ENCODE data around the gene TSC2. TPM values are rescaled to one million over a fixed set of nuclear protein-coding genes. Genes with fewer than 3 reads are reported as not detected.

The TSC2 gene
- total and polyA plus RNA-seq, 2 donors (not counting 3 experiments of a cell fraction or from before 2014, with no cell fraction given): 87.9 to 144 TPM

DNA sequence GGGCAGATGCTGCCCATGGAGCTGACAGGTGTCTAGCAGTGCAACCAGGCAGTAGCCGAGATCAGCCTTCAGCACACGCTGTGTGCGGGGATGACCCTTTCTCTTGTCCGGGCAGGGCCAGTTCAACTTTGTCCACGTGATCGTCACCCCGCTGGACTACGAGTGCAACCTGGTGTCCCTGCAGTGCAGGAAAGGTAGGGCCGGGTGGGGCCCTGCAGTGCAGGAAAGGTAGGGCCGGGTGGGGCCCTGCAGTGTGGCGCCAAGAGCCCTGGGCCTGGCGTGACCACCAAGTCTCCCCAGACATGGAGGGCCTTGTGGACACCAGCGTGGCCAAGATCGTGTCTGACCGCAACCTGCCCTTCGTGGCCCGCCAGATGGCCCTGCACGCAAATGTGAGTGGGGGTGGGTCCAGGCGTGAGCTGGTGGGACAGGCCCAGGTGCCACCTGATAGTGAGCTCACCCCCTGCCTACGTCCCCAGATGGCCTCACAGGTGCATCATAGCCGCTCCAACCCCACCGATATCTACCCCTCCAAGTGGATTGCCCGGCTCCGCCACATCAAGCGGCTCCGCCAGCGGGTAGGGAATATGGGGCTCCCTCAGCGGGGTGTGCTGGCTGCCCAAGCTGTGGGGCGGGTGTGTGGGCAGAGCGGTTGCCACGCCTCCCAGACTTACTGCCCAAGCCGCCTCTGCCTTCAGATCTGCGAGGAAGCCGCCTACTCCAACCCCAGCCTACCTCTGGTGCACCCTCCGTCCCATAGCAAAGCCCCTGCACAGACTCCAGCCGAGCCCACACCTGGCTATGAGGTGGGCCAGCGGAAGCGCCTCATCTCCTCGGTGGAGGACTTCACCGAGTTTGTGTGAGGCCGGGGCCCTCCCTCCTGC is 40.2 kb downstream of the TSC2 start:
- DNase-seq (ENCODE audit: low read depth, low spot score): no peak
- Histone ChIP-seq H3K27ac (ENCODE audit: insufficient read depth, low read depth, low read length) (no peak overlapping the region), H3K4me2 (ENCODE audit: insufficient read depth, low read length) (no peak overlapping the region), H2AFZ (ENCODE audit: low read depth, low read length) (no peak overlapping the region), H4K20me1 (replicated peaks; ENCODE audit: control insufficient read depth, extremely low read depth, insufficient read depth, low read length) (no peaks in the 10 kb centered on the region), H3K9ac (replicated peaks; ENCODE audit: extremely low read depth, insufficient read depth, low read length) (no peak overlapping the region), H3K36me3 (ENCODE audit: control insufficient read depth in 2 of 2, extremely low read depth in 1 of 2, insufficient read depth in 2 of 2, low read length in 2 of 2) (peaks cover 0 to 34% of the 10 kb centered on the region in 2 experiments), H3K4me1 (ENCODE audit: control insufficient read depth, extremely low read depth, insufficient read depth, low read length) (peaks cover 5% of the 10 kb centered on the region), H3K79me2 (ENCODE audit: control insufficient read depth, insufficient read depth, low read length) (no peaks in the 10 kb centered on the region), H3K27me3 (ENCODE audit: control insufficient read depth in 2 of 2, insufficient read depth in 2 of 2, low read length in 2 of 2) (no peaks in the 10 kb centered on the region), H3K4me3 (replicated peaks in 1 of 3; ENCODE audit: insufficient read depth in 1 of 3, low read depth in 1 of 3, low read length in 3 of 3) (no peak overlapping the region), H3K9me3 (replicated peaks; ENCODE audit: control insufficient read depth, insufficient read depth, low read length) (no peaks in the 10 kb centered on the region), H3K9me1 (replicated peaks; ENCODE audit: control insufficient read depth, extremely low read depth, insufficient read depth, low read length) (no peaks in the 10 kb centered on the region)
- TSS peak; percentile 79 for BruUV-seq (replicated peaks)
- TF ChIP-seq GATA2 (IDR thresholded peaks at IDR 0.05; ENCODE audit: insufficient read depth, insufficient read length, low read depth, low read length) (no peak), POLR2A (IDR thresholded peaks at IDR 0.05; ENCODE audit: low read depth, low read length) (no peak), JUN (IDR thresholded peaks at IDR 0.05; ENCODE audit: borderline replicate concordance, insufficient read depth, insufficient read length, low read depth) (no peak), EZH2 (IDR thresholded peaks at IDR 0.05; ENCODE audit: borderline replicate concordance, low read depth, low read length, severe bottlenecking) (no peak), FOS (IDR thresholded peaks at IDR 0.05; ENCODE audit: borderline replicate concordance, insufficient read depth, low read length) (no peak), MAX (IDR thresholded peaks at IDR 0.05; ENCODE audit: insufficient read depth, insufficient read length) (no peak), MYC (IDR thresholded peaks at IDR 0.05; ENCODE audit: low read depth, low read length) (no peak), POLR2AphosphoS5 (IDR thresholded peaks at IDR 0.05; ENCODE audit: insufficient read depth, low read depth, low read length) (no peak)
- TF ChIP-seq, protein P1, sequence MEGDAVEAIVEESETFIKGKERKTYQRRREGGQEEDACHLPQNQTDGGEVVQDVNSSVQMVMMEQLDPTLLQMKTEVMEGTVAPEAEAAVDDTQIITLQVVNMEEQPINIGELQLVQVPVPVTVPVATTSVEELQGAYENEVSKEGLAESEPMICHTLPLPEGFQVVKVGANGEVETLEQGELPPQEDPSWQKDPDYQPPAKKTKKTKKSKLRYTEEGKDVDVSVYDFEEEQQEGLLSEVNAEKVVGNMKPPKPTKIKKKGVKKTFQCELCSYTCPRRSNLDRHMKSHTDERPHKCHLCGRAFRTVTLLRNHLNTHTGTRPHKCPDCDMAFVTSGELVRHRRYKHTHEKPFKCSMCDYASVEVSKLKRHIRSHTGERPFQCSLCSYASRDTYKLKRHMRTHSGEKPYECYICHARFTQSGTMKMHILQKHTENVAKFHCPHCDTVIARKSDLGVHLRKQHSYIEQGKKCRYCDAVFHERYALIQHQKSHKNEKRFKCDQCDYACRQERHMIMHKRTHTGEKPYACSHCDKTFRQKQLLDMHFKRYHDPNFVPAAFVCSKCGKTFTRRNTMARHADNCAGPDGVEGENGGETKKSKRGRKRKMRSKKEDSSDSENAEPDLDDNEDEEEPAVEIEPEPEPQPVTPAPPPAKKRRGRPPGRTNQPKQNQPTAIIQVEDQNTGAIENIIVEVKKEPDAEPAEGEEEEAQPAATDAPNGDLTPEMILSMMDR (IDR thresholded peaks at IDR 0.05; ENCODE audit: extremely low read depth in 1 of 2, insufficient read depth in 1 of 2, low read depth in 1 of 2, low read length in 2 of 2): no peak
- POLR2A ChIA-PET: no interaction called here
- intact Hi-C loops (cut with micrococcal nuclease) (no loop called here), dilution Hi-C loops (cut with MboI; ENCODE audit: extremely low pct_ligation_motif_present, low sequenced_read_pairs) (no loop called here)
- CTCF ChIA-PET: interaction anchor here (1.2 to 1.8 kb wide), 2 partner anchors 53 to 65 kb away, joined by 4 to 6 read pairs; no protein-coding TSS in a partner anchor
- FAIRE-seq: no peak

All from endothelial cell of umbilical vein (primary cell).